NCI-H82 treated with DMSO at 0.1 percent for 48 hours (cell line): ENCODE results near the gene ADAMTS2.
"Not testable (repeated sequence)": the region's sequence is repeated elsewhere in the genome, so short reads cannot be mapped to it uniquely, and the experiment has no call there.

Source experiments
- DNase-seq: peaks from one replicate; lab custom pipeline; 2025; ENCODE audit not compliant: unreplicated experiment; lab: John Stamatoyannopoulos, UW

Gene ADAMTS2

DNA sequence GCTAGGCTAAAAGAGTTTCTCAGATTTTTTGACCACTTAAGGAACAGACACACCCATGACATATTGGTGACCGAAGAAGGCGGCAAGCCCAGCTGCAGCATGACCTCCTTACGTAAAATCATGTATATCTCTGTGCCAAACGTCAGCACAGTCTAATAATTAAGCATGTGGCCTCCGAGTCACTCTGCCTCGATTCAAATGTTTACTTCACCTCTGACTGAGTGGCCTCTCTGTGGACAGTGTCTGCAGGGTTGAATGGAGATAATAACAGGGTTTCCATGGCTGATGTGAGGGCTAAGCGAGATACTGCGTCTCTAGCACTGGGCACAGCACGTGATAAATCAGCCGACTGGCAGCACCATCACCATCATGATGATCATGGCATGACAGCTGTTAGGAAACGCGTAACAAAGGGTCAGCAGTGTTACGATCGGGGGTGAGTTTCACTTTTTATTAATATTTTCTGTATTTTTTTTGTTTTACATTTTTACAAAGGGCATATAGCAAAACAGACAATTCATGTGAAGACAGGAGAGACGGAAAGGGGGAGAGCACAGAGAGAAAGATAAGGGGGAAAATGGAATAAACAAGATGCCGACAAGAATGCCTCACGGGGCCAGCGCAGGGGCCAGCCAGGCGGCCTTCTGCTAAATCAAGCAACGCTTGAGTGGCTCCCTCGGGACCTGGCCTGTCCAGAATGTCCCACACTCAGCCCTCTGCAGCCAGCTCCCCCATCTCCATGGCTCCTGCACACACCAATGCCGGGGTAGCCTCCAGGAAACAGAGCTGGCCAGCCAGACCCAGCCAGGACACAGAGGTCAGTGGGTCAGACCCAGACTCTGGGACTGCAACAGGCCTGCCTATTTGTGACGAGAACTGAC lies 60.3 kb downstream of the ADAMTS2 start:
- DNase-seq = no peak

DNA sequence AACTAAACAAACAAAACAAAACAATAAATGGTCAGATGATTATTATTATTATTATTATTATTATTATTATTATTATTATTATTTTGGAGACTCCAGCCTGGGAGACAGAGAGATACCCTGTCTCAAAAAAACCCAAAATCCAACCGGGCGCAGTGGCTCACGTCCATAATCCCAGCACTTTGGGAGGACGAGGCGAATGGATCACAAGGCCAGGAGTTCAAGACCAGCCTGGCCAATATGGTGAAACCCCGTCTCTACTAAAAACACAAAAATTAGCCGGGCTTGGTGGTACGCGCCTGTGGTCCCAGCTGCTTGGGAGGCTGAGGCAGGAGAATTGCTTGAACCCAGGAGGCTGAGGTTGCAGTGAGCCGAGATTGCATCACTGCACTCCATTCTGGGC lies 61.4 kb downstream of the ADAMTS2 start:
- DNase-seq = not testable (repeated sequence)

DNA sequence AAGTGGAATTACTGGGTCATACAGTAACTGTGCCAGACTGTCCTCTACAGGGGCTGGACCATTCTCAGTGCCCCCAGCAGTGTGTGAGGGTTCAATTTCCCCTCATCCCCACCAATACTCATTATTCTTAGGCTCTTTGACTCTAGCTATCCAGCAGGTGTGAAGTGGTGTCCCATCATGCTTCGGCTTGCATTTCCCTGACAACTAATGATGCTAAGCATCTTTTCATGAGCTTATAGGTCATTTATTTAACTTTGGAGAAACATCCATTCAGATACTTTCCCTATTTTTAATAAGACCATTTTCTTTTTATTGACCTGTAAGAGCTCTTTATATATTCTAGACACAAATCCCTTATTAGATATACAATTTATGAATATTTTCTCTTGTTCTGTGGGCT lies 63.6 kb downstream of the ADAMTS2 start:
- DNase-seq = no peak

DNA sequence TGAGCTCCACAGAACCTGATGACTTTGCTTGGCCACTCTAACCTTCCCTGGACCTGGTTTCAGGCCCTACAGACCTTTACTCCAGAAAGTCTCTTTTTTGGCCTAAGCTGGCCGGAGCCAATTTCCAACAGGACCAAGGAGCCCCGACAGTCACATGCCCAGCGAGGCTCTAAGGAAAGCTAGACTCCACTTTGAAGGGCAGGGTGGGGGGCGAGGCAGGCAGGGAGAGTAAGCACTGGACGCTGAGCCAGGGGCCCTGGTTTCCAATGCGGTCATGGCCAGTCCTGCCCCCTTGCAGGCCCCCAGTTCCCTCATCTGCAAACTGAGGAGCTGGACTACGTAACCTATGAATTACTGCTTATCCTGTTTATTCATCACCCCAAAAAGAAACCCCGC lies 65.2 kb downstream of the ADAMTS2 start:
- no peak for DNase-seq

GRCh38 chr5:179279347-179280094 lies 65.7 kb downstream of the ADAMTS2 start:
- DNase-seq = no peak

GRCh38 chr5:179278546-179278945 lies 66.7 kb downstream of the ADAMTS2 start:
- DNase-seq = no peak

- DNase-seq = no peak
Measured at GRCh38 chr5:179278119-179278518, 67.1 kb downstream of the ADAMTS2 start.

GRCh38 chr5:179276838-179277395 lies 68.3 kb downstream of the ADAMTS2 start:
- DNase-seq = no peak

DNA sequence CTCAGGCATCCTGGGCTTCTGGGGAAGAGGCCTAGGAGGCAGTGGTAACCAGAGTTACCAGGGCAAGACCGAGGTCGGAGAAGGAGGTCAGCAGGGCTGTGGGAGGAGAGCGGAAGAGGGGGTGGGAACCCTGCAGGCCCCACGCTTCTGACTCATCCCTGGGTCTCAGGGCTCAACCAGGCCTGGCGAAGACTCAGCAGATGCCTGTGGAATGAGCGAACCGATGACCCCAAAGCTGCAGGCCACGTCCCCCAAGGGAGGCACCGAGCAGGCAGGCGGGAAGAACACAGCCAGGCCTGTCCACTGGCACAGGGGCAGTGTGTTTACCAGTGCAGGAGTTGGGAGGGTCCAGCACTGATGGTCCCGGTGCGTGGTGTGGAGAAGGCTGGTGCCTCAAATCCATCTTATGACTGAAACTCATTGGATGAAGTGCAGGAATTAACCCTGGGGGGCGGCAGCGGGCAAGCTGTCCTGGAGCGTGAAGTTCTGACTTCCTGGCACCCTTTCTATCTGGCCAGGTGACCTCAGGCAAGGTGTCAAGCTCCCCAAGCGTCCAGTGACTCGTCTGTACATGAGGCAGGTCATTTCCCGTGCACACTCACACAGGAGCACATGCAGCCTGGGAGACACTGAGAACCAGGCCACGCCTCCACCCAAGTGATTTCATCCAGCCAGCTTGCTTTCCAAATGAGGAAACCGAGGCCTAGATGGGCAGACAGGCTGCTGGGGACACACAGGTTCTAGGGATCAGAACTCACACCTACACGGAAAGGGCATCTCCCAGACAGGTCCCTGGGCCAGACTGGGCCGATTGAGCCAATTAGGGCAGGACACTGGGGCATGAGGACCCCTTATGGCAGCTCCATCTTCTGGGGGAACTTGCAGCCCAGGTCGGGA lies 69.1 kb downstream of the ADAMTS2 start:
- DNase-seq = no peak

DNA sequence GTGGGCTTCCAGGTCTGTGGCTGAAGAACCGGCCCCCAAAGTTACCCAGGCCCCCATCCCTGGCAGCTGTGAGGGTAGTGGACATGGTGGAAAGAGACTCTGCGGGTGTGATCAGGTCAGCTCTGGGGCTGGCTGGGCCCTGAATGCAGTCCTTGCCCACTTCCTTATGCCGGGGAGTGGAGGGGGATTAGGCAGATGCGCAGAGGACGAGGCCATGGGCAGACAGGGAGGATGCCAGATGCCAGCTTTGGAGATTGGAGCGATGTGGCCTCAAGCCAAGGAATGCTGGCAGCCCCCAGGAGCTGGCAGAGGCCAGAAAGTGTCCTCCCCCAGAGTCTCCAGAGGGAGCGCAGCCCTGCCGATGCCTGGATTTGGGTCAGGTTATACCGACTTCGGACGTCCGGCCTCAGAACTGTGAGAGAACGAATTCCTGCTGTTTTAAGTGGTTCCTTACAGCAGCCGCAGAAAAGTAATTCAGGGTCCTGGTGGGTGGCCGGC lies 69.8 kb downstream of the ADAMTS2 start:
- DNase-seq = no peak

DNA sequence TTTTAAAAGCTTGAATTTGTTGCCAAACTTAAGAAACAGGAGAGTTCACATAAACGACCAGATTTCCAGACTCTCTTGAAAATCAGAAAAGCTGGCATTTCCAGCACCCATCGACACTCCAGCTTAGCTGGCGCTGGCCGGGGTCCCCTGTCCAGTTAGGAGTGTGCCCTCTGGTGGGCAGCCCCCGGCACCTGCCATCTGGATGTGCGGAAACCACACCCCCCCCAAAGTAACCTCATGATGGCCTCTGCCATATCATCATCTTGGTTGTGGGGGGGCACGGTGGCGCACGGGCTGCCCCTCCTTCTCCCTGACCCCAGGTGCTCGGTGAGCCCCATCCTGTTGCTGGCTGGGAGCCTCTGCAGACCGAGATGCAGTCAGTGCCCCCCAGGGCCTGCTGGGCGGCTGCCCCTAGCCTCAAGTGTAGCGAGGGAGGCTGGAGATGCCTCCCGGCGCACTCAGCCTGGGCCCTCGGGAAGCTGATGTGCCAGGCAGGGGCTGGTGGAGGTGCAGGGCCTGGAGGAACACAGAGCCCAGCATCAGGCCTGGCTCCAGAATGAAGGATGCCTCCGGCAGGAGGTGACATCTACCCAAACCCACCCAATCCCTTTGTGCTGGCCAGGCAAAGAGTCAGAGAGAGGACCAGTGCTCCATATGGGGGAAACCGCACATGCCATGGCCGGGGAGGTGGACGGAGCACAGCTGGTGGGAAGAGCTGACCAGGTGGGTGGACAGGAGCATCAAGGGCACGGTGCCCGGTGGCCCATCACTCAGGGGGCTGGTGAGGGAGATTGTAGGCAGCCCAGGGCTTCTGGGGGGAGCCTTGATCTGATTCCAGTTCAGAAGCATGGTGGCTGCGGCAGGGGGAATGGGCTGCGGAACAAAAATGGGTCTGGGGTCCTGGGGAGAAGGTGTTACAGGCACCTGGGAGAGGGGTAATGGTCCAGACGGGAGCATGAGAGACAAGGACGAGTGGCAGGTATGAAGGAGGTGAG lies 70.6 kb downstream of the ADAMTS2 start:
- no peak for DNase-seq

- DNase-seq = no peak
Measured at GRCh38 chr5:179273441-179274145, 71.7 kb downstream of the ADAMTS2 start.

GRCh38 chr5:179273073-179273435 lies 72.2 kb downstream of the ADAMTS2 start:
- no peak for DNase-seq

GRCh38 chr5:179272326-179273072 lies 72.8 kb downstream of the ADAMTS2 start:
- DNase-seq = no peak

DNA sequence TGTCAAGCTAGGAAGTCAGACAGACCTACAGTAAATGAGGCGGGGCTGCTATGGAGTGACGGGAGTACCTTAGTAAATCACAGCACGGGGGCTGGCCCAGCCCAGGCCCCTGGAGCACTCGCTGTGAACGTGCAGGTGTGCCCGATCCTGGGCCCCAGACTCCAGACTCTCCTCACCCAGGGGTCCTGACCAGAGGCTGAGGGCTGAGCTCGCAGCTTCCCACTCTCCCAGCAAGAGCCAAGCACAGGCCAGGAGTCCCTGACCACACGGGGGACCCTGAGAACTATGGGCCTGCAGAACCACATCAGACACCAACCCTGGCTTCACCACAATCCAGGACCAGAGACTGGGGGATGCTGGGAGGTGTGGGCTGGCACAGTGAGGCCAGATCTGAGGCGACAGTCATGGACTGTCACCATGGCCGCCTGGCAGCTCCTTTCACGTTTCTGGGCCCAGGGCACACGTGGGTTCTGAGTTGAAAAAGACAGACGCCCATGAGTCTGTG lies 73.4 kb downstream of the ADAMTS2 start:
- DNase-seq = no peak

DNA sequence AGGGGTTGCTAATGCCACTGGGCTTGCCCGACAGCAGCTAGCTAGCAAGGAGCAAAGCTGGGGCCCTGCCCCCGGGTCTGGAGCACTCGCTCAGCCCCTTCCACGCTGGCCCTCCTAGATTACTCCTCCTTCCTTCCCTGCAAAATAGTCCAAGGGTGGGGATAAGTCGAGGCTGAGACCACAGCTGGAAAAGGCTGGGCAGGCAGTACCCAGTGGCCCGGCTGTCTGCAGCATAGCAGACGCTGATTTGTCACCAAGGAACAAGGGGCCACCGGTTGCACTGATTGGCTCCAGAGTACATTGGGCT lies 73.9 kb downstream of the ADAMTS2 start:
- DNase-seq = no peak

GRCh38 chr5:179270581-179271427 lies 74.5 kb downstream of the ADAMTS2 start:
- no peak for DNase-seq
